Prostate gland (tissue), 2 donors: ENCODE measurements around the gene TBC1D22B.

Source experiments
- CTCF ChIP-seq, 4 experiments: fragments of 200-600 bp in 2 of 4; fragments of 450-650 bp in 2 of 4; sonication (generic) in 2 of 4; IDR thresholded peaks; 1 replicate in 3 of 4; 2 replicates in 1 of 4; pipeline ENCODE4 v1.5.1; 2016 to 2019; ENCODE audit warnings: antibody characterized with exemption in 4 of 4, mild to moderate bottlenecking in 2 of 4, moderate library complexity in 2 of 4
- POLR2A ChIP-seq: fragments of 450-650 bp; IDR thresholded peaks from one replicate; pipeline ENCODE4 v1.6.1; 2016; ENCODE audit warnings: antibody characterized with exemption, mild to moderate bottlenecking

DNA sequence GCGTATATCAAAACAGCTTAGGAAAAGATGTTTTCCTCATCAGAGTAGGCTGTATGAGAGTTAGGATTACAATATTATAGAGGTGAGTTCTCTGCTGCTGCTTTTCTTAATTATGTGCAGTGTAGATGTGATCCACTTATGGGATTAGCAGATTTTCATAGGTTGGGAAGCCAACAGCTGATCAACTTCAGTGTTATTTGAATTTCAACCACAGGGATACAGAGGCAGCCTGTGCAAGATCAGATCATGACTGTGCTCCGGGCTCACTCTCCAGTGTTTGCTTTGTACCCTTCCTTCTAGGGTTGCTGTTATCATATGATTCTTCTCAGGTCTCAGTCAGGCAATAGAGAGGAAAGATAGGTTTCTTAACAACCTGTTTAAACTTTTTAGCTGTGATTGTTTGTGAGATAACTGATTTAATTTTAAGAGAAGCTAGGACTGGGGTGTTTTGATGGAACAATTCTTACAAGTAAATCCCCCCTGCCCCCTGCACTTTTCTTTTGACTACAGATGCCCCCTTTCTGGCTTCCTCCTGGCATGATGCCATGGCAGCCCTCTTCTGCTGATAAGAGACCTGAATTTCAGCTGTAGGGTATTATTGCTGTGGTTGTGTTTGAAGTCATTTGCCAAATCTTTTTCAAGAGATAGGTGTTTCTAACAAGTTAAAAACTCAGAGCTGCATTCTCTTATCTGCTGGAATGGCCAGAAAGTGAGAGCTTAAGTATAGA is 104.7 kb downstream of the TBC1D22B start:
- TF ChIP-seq CTCF (IDR thresholded peaks at IDR 0.05), result no peak
- no peak for TF ChIP-seq POLR2A
